Breast epithelium (tissue), 3 donors: ENCODE measurements around the gene MXRA8.

Experiments
- POLR2A ChIP-seq: fragments of 450-650 bp; IDR thresholded peaks from one replicate; pipeline ENCODE4 v1.6.1; 2016; ENCODE audit warnings: antibody characterized with exemption, mild to moderate bottlenecking, moderate library complexity
- TF ChIP-seq, protein P1 (sequence below), 3 donors: fragments of 450-650 bp; IDR thresholded peaks; one replicate each; pipeline ENCODE4 v1.5.1; 2016 to 2017; ENCODE audit warnings: antibody characterized with exemption in 3 of 3, mild to moderate bottlenecking in 3 of 3, moderate library complexity in 3 of 3

- TF ChIP-seq, protein P1, sequence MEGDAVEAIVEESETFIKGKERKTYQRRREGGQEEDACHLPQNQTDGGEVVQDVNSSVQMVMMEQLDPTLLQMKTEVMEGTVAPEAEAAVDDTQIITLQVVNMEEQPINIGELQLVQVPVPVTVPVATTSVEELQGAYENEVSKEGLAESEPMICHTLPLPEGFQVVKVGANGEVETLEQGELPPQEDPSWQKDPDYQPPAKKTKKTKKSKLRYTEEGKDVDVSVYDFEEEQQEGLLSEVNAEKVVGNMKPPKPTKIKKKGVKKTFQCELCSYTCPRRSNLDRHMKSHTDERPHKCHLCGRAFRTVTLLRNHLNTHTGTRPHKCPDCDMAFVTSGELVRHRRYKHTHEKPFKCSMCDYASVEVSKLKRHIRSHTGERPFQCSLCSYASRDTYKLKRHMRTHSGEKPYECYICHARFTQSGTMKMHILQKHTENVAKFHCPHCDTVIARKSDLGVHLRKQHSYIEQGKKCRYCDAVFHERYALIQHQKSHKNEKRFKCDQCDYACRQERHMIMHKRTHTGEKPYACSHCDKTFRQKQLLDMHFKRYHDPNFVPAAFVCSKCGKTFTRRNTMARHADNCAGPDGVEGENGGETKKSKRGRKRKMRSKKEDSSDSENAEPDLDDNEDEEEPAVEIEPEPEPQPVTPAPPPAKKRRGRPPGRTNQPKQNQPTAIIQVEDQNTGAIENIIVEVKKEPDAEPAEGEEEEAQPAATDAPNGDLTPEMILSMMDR (IDR thresholded peaks at IDR 0.05) = no peak
- no peak for TF ChIP-seq POLR2A
These were observed 44.7 kb downstream of the MXRA8 start for GRCh38 chr1:1313500-1314236.
